HepG2 (cell line): ENCODE results near the gene ELN. TPM values are rescaled to one million over a fixed set of nuclear protein-coding genes. Genes with fewer than 3 reads are reported as not detected.

Experiments used
- CREB1 ChIP-seq, 2 experiments: fragments of 450-650 bp in 1 of 2; IDR thresholded peaks; 2 replicates each; pipeline ENCODE4 v1.6.1; 2016 to 2017; ENCODE audit warnings: control low read depth in 1 of 2, mild to moderate bottlenecking in 1 of 2, missing compliant biosample characterization in 1 of 2, missing genetic modification characterization in 1 of 2
- EP300 ChIP-seq, 3 experiments: sonication (generic) in 1 of 3; formaldehyde crosslinking in 1 of 3; IDR thresholded peaks; 2 replicates each; pipeline versions ENCODE4 v1.5.1 to v1.6.1; 2011 to 2020; ENCODE audit warnings: low read depth in 2 of 3, low read length in 2 of 3, borderline replicate concordance in 1 of 3, improper control_type of control experiment in 1 of 3, mild to moderate bottlenecking in 1 of 3, missing genetic modification reagents in 1 of 3, moderate library complexity in 1 of 3
- MBD4 ChIP-seq: IDR thresholded peaks from 2 replicates; pipeline ENCODE4 v1.6.1; 2012; ENCODE audit warnings: low read length, inconsistent platforms, borderline replicate concordance
- NFATC3 ChIP-seq: sonication (generic); formaldehyde crosslinking; IDR thresholded peaks from 2 replicates; pipeline ENCODE4 v1.5.1; 2020; ENCODE audit warnings: mild to moderate bottlenecking, missing genetic modification reagents
- RARA ChIP-seq: IDR thresholded peaks from 2 replicates; pipeline ENCODE4 v1.6.1; 2016; ENCODE audit warnings: missing genetic modification reagents, missing compliant biosample characterization
- ZNF484 ChIP-seq: sonication (generic); formaldehyde crosslinking; IDR thresholded peaks from 2 replicates; pipeline ENCODE4 v1.5.1; 2020; ENCODE audit warnings: mild to moderate bottlenecking, low read depth, missing genetic modification reagents, borderline replicate concordance
- ZNF567 ChIP-seq: sonication (generic); formaldehyde crosslinking; IDR thresholded peaks from 2 replicates; pipeline ENCODE4 v1.8.1; 2023; ENCODE audit warnings: mild to moderate bottlenecking, missing genetic modification reagents, borderline replicate concordance
- ZNF644 ChIP-seq: IDR thresholded peaks from 2 replicates; pipeline ENCODE4 v1.6.1; 2016; ENCODE audit warnings: low read depth
- ZSCAN20 ChIP-seq: sonication (generic); formaldehyde crosslinking; IDR thresholded peaks from 2 replicates; pipeline ENCODE4 v1.4.0; 2020; ENCODE audit warnings: missing genetic modification reagents, mild to moderate bottlenecking, borderline replicate concordance
- polyA plus RNA-seq, 8 experiments: library from polyadenylated mRNA; depleted of rRNA in 3 of 8; stranded (reverse) in 7 of 8; unstranded in 1 of 8; fragments of >200 nt; fragmentation: Illumina TruSeq in 4 of 8; extraction: Trizol in 4 of 8; gene quantifications; 2 replicates each; pipeline versions ENCODE4 v1.2.1 to v1.2.3, GENCODE V29; 2011 to 2016; ENCODE audit warnings: low read depth in 4 of 8, missing spikeins in 1 of 8, mixed read lengths in 1 of 8; ENCODE audit not compliant: insufficient read depth in 1 of 8
- total RNA-seq, 5 experiments: library from RNA; depleted of rRNA; stranded (reverse); fragments of >200 nt; fragmentation: Illumina TruSeq; extraction: Trizol; gene quantifications; 2 replicates each; pipeline ENCODE4 v1.2.3, GENCODE V29; 2016; ENCODE audit warnings: low read depth in 1 of 5
- TF ChIP-seq, protein P1 (sequence below): sonication (generic); formaldehyde crosslinking; conservative IDR thresholded peaks from 2 replicates; pipeline ENCODE4 v1.4.0; 2020; ENCODE audit warnings: mild to moderate bottlenecking, missing genetic modification reagents, moderate library complexity
- TF ChIP-seq, protein P2 (sequence below): sonication (generic); formaldehyde crosslinking; IDR thresholded peaks from 2 replicates; pipeline ENCODE4 v1.5.0; 2020; ENCODE audit warnings: mild to moderate bottlenecking, missing genetic modification reagents, moderate library complexity
- TF ChIP-seq, protein P3 (sequence below): sonication (generic); formaldehyde crosslinking; IDR thresholded peaks from 2 replicates; pipeline ENCODE4 v1.4.0; 2020; ENCODE audit warnings: missing genetic modification reagents
- TF ChIP-seq, protein P4 (sequence below): sonication (generic); formaldehyde crosslinking; IDR thresholded peaks from 2 replicates; pipeline ENCODE4 v1.8.1; 2023; ENCODE audit warnings: mild to moderate bottlenecking, moderate library complexity, missing genetic modification reagents
- TF ChIP-seq, protein P5 (sequence below): sonication (generic); formaldehyde crosslinking; IDR thresholded peaks from 2 replicates; pipeline ENCODE4 v1.8.0; 2022; ENCODE audit warnings: mild to moderate bottlenecking, missing genetic modification reagents, moderate library complexity

ELN gene
- total and polyA plus RNA-seq, 2 of the 13 experiments (the other 11 are each of a cell fraction or from before 2014, with no cell fraction given): 0.15 to 0.37 TPM

DNA sequence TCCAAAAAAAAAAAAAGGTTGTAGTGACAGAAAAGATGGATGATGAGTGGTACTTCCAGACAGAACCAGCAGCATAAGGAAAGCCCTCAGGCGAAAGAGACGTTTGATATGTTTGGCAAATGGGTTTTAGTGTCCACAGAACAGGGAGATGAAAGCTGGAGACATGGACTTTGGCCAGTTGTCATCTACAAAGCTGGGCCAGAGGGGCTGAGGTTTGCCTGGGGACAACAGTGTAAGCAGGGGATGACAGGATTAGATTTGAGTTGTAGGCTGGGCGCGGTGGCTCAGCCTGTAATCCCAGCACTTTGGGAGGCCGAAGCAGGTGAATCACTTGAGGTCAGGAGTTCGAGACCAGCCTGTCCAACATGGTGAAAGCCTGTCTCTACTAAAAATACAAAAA, 47.8 kb upstream of the ELN start (continued):
- TF ChIP-seq, protein P1, sequence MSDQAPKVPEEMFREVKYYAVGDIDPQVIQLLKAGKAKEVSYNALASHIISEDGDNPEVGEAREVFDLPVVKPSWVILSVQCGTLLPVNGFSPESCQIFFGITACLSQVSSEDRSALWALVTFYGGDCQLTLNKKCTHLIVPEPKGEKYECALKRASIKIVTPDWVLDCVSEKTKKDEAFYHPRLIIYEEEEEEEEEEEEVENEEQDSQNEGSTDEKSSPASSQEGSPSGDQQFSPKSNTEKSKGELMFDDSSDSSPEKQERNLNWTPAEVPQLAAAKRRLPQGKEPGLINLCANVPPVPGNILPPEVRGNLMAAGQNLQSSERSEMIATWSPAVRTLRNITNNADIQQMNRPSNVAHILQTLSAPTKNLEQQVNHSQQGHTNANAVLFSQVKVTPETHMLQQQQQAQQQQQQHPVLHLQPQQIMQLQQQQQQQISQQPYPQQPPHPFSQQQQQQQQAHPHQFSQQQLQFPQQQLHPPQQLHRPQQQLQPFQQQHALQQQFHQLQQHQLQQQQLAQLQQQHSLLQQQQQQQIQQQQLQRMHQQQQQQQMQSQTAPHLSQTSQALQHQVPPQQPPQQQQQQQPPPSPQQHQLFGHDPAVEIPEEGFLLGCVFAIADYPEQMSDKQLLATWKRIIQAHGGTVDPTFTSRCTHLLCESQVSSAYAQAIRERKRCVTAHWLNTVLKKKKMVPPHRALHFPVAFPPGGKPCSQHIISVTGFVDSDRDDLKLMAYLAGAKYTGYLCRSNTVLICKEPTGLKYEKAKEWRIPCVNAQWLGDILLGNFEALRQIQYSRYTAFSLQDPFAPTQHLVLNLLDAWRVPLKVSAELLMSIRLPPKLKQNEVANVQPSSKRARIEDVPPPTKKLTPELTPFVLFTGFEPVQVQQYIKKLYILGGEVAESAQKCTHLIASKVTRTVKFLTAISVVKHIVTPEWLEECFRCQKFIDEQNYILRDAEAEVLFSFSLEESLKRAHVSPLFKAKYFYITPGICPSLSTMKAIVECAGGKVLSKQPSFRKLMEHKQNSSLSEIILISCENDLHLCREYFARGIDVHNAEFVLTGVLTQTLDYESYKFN (CRISPR knock-in tag): peak; percentile 62
- TF ChIP-seq ZSCAN20 (CRISPR knock-in tag) (no peak), RARA (CRISPR knock-in tag) (peak; percentile 51; the same call in 1 of the 2 replicates), NFATC3 (CRISPR knock-in tag) (no peak), ZNF644 (peak; percentile 85; the same call in 1 of the 2 replicates), EP300 (IDR thresholded peaks at IDR 0.05; ENCODE audit: low read depth in 2 of 2, low read length in 2 of 2) (peak in 1 of 2 experiments; percentile 22; a peak in 1 of 4 replicates), EP300 (CRISPR knock-in tag; IDR thresholded peaks at IDR 0.05; ENCODE audit: borderline replicate concordance) (no peak), CREB1 (IDR thresholded peaks at IDR 0.05) (peak; percentile 19; the same call in 1 of the 2 replicates), CREB1 (CRISPR knock-in tag; IDR thresholded peaks at IDR 0.05) (no peak), ZNF484 (CRISPR knock-in tag) (no peak), MBD4 (no peak), ZNF567 (CRISPR knock-in tag) (no peak)
- TF ChIP-seq, protein P2, sequence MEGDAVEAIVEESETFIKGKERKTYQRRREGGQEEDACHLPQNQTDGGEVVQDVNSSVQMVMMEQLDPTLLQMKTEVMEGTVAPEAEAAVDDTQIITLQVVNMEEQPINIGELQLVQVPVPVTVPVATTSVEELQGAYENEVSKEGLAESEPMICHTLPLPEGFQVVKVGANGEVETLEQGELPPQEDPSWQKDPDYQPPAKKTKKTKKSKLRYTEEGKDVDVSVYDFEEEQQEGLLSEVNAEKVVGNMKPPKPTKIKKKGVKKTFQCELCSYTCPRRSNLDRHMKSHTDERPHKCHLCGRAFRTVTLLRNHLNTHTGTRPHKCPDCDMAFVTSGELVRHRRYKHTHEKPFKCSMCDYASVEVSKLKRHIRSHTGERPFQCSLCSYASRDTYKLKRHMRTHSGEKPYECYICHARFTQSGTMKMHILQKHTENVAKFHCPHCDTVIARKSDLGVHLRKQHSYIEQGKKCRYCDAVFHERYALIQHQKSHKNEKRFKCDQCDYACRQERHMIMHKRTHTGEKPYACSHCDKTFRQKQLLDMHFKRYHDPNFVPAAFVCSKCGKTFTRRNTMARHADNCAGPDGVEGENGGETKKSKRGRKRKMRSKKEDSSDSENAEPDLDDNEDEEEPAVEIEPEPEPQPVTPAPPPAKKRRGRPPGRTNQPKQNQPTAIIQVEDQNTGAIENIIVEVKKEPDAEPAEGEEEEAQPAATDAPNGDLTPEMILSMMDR: no peak
- TF ChIP-seq, protein P3, sequence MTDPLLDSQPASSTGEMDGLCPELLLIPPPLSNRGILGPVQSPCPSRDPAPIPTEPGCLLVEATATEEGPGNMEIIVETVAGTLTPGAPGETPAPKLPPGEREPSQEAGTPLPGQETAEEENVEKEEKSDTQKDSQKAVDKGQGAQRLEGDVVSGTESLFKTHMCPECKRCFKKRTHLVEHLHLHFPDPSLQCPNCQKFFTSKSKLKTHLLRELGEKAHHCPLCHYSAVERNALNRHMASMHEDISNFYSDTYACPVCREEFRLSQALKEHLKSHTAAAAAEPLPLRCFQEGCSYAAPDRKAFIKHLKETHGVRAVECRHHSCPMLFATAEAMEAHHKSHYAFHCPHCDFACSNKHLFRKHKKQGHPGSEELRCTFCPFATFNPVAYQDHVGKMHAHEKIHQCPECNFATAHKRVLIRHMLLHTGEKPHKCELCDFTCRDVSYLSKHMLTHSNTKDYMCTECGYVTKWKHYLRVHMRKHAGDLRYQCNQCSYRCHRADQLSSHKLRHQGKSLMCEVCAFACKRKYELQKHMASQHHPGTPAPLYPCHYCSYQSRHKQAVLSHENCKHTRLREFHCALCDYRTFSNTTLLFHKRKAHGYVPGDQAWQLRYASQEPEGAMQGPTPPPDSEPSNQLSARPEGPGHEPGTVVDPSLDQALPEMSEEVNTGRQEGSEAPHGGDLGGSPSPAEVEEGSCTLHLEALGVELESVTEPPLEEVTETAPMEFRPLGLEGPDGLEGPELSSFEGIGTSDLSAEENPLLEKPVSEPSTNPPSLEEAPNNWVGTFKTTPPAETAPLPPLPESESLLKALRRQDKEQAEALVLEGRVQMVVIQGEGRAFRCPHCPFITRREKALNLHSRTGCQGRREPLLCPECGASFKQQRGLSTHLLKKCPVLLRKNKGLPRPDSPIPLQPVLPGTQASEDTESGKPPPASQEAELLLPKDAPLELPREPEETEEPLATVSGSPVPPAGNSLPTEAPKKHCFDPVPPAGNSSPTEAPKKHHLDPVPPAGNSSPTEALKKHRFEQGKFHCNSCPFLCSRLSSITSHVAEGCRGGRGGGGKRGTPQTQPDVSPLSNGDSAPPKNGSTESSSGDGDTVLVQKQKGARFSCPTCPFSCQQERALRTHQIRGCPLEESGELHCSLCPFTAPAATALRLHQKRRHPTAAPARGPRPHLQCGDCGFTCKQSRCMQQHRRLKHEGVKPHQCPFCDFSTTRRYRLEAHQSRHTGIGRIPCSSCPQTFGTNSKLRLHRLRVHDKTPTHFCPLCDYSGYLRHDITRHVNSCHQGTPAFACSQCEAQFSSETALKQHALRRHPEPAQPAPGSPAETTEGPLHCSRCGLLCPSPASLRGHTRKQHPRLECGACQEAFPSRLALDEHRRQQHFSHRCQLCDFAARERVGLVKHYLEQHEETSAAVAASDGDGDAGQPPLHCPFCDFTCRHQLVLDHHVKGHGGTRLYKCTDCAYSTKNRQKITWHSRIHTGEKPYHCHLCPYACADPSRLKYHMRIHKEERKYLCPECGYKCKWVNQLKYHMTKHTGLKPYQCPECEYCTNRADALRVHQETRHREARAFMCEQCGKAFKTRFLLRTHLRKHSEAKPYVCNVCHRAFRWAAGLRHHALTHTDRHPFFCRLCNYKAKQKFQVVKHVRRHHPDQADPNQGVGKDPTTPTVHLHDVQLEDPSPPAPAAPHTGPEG (CRISPR knock-in tag): no peak
- TF ChIP-seq, protein P4, sequence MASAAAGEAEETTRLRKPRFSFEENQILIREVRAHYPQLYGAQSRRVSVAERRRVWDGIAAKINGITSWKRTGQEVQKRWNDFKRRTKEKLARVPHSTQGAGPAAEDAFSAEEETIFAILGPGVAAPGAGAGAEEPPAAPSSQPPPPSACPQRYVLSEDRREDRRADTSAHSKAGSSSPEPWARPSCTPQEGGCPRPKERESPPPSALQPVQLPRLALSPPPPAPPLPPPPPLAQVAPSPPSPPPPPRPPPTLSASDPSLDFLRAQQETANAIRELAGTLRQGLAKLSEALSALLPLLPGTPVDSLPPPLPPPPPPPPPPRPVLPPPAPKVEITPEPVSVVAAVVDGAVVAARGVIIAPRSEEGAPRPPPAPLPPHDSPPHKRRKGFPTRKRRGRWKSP: no peak
- TF ChIP-seq, protein P5, sequence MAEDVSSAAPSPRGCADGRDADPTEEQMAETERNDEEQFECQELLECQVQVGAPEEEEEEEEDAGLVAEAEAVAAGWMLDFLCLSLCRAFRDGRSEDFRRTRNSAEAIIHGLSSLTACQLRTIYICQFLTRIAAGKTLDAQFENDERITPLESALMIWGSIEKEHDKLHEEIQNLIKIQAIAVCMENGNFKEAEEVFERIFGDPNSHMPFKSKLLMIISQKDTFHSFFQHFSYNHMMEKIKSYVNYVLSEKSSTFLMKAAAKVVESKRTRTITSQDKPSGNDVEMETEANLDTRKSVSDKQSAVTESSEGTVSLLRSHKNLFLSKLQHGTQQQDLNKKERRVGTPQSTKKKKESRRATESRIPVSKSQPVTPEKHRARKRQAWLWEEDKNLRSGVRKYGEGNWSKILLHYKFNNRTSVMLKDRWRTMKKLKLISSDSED (CRISPR knock-in tag): no peak
